ENCODE measurements around the gene OR51B5.
"Not testable (repeated sequence)": the region's sequence is repeated elsewhere in the genome, so short reads cannot be mapped to it uniquely, and the experiment has no call there.

Gene OR51B5

DNA sequence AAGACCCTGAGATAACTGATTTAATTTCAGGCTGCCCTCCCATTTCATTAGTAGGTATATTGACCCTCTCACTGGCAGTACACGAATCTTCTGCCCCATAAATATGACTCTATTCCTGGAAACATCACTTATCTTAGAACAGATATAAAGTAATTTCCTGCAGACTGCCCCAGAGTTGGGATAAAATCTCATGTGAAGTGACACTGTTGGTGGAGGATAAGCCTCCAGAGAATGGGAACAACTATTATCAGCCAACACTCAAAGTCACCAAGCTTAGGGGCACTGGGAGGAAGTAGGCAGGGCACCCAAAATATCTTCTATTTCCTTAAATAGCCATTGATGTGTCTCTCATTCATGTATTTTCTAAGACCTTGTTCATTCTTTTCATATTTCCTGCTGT is 8.2 kb downstream of the OR51B5 start:
- DNase-seq (ENCODE audit: low read depth): no peak

DNA sequence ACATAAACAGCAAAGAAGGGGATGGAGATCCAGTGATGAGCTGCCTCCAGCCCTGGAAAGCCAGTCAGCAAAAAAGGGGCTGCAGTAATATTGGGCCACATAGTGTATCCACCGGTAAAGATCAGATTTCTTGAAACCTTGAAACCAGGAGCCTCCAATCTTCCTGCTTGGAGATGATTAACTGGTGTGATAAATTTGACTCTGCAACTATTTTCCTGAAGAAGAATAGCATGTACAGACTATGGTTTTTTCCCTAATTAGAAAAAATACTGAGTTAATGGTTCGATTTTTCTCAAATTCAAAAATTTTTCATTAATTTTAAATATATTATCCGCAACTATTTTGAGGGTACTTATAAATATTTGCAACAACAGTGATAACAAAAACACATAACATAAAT is 19.1 kb downstream of the OR51B5 start, which contains the start of gene OR51B2:
Gene OR51B2, minus strand, starts transcription at position 101 of the 400 bp plus-strand sequence. Its CDS starts 0 bp downstream, at position 101.
- no peak for DNase-seq (ENCODE audit: low read depth)

DNA sequence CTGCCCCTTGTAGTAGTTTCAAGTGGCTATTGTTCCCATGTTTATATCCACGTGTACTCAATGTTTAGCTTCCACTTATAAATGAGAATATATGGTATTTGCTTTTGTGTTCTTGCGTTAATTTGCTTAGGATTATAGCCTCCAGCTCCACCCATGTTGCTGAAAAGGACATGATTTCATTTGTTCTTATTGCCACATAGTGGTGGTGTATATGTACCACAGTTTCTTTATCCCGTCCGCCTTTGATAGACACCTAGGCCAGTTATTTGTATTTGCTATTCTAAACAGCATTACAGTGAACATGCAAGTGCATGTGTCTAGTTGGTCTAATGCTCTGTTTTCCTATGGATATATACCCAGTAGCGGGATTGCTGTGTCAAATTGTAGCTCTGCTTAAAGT is 26.0 kb downstream of the OR51B5 start:
- no peak for DNase-seq (ENCODE audit: low read depth)

GRCh38 chr11:5313326-5314023 is 29.8 kb downstream of the OR51B5 start:
- DNase-seq (ENCODE audit: low read depth): not testable (repeated sequence)

DNA sequence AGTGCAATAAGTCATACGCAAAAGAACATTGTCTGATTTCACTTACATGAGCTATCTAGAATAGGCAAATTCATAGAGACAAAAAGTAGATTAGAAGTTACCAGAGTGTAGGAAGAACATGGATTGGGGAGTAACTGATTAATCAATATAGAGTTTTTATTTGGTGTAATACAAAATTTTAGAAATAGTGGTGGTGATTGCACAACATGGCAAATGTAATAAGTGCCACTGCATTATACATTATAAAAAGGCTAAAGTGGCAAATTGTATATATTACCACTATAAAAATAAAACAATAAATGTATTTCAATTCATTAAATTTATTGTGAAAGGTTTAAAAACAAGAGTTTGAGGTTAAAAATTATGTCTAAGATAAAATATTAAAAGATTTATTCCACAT is 32.9 kb downstream of the OR51B5 start:
- DNase-seq (ENCODE audit: low read depth): no peak

- DNase-seq (ENCODE audit: low read depth): no peak
Measured at GRCh38 chr11:5307256-5308019, 35.9 kb downstream of the OR51B5 start.

DNA sequence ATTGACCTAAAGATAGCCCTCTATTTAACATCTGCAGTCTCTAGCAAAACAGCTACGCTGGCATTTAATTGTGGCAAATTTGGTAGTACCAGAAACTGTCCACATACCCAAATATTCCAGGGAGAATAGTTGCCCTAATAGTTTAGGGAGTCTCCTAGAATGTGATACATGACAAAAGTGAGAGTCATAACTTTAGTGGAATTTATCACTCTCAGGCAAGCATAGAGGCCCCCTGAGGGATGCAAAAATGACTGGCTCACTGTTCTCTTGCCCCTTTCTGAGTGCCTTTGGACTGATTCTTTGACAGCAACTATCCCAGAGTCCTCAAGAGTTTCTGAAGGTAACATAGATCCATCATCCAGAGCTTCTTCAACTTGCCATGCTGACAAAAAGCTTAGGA is 39.3 kb downstream of the OR51B5 start:
- DNase-seq (ENCODE audit: low read depth): no peak

DNA sequence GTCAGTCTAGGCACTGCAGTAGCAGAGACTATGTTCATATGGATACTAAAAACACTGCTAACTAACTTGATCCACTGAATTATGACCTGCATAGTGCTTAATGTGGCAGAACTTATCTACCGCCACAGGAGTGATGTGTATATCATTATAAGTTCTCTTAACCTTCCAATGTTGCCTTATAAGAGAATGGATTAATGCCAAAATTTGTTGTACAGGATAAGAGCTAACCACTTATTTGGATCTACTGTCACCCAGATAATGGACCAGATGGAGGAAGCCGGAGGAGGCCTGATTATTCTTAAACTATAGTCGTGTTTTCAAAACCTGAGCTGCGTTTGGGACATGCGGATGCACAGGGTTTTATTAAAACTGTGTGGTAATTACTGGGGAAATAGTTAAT is 39.7 kb downstream of the OR51B5 start:
- no peak for DNase-seq (ENCODE audit: low read depth)

DNA sequence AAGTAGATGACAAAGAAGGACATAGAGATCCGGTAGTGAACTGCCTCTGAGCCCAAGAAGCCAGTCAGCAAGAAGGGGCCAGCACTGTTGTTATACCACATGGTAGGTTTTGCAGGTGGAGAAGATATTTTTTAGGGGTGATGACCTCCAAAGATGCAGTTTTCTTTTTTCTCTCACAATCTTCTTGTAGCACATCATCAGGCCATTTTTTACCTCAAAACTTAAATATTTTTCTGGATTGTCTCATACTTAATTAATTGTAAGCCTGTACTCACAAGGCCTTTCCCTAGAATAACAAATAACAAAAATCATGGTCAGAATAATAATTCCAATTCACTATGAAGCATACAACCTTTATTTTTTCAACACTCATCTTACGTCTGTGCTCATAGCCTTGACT is 41.5 kb downstream of the OR51B5 start, which contains the start of gene OR51B4:
Gene OR51B4, minus strand, starts transcription at position 101 of the 400 bp plus-strand sequence. Its CDS starts 0 bp downstream, at position 101.
- DNase-seq (ENCODE audit: low read depth): no peak

GRCh38 chr11:5300251-5300650 is 43.1 kb downstream of the OR51B5 start:
- DNase-seq (ENCODE audit: low read depth): no peak

DNA sequence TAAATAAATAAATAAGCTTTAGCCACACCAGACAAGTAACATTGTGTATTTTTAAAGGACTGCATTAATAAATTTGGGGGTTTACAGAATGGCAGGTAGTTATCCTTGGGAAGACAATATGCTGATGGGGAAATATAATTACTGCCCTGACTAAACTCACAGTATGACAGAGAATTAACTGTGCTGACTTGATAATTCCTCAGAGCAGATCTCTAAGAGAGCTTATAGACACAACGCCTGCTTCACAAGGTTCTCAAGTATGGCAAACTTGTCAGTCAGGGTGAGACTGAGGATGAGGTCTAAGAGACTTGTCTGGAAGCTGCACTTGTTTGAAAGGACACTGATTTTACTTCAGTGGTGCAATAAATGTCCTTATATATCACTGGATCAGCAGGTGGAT is 44.9 kb downstream of the OR51B5 start:
- no peak for DNase-seq (ENCODE audit: low read depth)

GRCh38 chr11:5297721-5298323 is 45.5 kb downstream of the OR51B5 start:
- DNase-seq (ENCODE audit: low read depth): no peak

DNA sequence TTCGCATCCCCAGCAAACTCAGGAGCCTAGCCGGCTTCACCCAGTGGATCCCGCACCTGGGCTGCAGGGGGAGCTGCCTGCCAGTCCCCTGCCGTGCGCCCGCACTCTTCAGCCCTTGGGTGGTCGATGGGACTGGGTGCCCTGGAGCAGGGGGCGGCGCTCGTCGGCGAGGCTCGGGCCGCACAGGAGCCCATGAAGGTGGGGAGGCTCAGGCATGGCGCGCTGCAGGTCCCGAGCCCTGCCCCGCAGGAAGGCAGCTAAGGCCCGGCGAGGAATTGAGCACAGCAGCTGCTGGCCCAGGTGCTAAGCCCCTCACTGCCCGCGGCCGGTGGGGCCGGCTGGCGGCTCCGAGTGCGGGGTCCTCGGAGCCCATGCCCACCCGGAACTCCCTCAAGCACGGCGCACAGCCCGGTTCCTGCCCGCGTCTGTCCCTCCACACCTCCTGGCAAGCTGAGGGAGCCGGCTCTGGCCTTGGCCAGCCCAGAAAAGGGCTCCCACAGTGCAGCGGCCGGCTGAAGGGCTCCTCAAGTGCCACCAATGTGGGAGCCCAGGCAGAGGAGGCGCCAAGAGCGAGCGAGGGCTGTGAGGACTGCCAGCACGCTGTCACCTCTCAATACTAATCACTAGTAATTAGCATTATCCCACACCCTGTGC is 48.9 kb downstream of the OR51B5 start:
- DNase-seq (ENCODE audit: low read depth): not testable (repeated sequence)

- no peak for DNase-seq (ENCODE audit: low read depth)
Measured at GRCh38 chr11:5293028-5293427, 50.3 kb downstream of the OR51B5 start.

All from T follicular helper cell (primary cell).